Measurements from ENCODE around the gene GPX8.

- TF ChIP-seq CTCF (IDR thresholded peaks at IDR 0.05), result no peak
- TF ChIP-seq POLR2A (IDR thresholded peaks at IDR 0.05), result no peak
Observed at GRCh38 chr5:55211184-55211874, 51.4 kb downstream of the GPX8 start.

Measured in body of pancreas (tissue), 4 donors.